Glomerular endothelial cell (primary cell): ENCODE results near the gene RAD23A. TPM values are rescaled to one million over a fixed set of nuclear protein-coding genes. Genes with fewer than 3 reads are reported as not detected.
A peak's percentile ranks its signal among the peaks of the same experiment; 100 is the strongest.
"Not testable (repeated sequence)": the region's sequence is repeated elsewhere in the genome, so short reads cannot be mapped to it uniquely, and the experiment has no call there.

Experiments used
- DNase-seq: peaks from one replicate; pipeline ENCODE4 v3.0.0-alpha.2; 2011; ENCODE audit warnings: low read depth, low spot score; ENCODE audit errors: extremely low read depth
- total RNA-seq: library from RNA; depleted of rRNA; stranded (reverse); fragments of >200 nt; gene quantifications from 2 replicates; pipeline ENCODE4 v1.2.3, GENCODE V29; 2015

RAD23A gene
- total RNA-seq, 1 donor from 2014 or later: 105 TPM

DNA sequence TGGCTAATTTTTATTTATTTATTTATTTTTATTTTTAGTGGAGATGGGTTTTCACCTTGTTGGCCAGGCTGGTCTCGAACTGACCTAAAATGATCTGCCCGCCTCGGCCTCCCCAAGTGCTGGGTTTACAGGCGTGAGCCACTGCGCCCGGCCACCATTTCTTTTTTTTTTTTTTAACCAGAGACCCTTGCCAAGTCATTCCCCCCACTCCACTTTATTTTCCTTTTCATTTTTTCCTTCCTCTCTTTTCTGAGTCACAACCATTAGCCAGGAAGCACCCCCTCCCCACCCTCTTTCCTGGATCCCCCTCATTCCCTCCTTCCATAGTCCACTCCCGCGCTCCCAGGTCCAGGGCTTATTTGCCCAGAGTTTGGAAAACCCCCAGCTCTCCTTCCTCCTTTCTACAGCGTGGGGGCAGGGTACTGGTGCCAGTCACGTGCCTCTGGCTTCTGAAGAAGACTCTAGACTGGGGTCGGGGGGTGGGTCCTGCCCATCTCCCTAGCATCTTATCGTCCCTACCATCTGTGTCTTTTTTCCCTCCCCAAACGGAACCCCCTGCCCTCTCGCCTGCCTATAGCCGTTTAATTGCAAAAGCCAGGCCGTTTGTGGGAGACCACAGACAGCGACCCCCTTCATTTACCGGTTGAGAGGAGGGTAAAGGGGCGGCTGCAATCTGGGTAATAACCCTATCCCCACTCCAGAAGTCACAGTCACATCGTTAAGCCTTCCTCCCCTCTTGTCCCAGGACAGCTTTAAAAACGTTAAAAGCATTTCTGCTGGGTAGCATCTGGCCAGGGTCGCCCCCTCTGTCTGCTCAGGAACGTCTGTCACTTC, 8.4 kb upstream of the RAD23A start:
- DNase-seq: no peak

DNA sequence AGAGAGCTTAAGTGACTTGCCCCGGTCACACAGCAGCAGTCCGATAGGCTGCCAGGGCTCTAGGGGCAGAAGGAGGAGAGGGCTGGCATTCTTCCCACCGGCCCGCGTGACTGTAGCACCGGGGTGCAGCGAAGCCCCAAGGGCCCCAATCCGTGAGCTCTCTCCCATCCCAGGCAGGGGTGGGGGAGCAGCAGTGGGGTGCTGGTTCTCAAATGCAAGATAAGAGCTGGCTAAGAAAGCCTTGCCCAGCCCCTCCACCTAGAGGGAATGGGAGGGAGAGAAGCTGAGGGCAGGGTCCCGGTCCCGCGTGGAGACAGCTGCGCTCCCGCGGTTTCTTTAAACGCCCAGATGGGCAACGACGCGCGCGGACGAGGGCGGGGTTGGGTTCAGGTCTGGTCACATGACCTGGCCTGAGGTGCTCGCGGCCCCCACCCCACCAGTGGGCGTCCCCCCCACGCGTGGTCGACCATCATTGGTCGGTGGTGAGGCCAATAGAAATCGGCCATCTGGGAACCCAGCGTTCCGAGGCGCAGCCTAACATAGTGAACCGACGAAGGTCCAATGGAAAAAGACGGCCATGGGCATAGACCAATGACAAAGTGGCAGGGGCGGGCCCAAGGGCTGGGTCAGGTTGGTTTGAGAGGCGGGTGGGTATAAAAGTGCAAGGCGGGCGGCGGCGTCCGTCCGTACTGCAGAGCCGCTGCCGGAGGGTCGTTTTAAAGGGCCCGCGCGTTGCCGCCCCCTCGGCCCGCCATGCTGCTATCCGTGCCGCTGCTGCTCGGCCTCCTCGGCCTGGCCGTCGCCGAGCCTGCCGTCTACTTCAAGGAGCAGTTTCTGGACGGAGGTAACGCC, 7.5 kb upstream of the RAD23A start, which contains the start of gene CALR:
Gene CALR, plus strand, starts transcription at position 683 of the 852 bp plus-strand sequence. Its CDS starts 71 bp downstream, at position 754.
- DNase-seq: peak; percentile 93

DNA sequence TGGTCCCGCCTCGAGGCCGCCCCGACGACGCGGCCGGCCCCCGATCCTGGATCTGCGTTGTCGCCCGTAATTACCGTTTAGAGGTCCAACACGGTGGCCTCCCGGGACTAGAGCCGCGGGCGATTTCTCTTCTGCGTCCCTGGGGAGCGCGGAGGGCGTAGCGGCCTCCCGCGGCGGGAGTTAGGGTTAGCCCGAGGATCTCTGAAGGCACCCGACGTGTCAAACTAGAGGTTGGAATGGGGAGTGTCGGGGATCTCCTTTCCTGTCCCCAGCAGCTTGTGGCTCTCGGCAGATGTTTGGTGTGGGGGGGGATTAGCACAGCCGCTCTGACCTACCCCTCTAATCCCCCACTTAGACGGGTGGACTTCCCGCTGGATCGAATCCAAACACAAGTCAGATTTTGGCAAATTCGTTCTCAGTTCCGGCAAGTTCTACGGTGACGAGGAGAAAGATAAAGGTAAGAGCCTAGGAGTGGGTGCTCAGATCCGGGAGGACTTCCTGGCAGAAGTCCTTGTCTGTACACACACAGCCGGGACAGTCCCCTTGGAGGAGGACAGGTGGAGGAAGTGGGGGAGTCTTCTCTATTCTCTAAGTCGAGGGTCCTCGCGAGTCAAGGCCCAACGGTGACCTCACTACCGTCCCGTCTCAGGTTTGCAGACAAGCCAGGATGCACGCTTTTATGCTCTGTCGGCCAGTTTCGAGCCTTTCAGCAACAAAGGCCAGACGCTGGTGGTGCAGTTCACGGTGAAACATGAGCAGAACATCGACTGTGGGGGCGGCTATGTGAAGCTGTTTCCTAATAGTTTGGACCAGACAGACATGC, 6.7 kb upstream of the RAD23A start:
- DNase-seq: no peak

DNA sequence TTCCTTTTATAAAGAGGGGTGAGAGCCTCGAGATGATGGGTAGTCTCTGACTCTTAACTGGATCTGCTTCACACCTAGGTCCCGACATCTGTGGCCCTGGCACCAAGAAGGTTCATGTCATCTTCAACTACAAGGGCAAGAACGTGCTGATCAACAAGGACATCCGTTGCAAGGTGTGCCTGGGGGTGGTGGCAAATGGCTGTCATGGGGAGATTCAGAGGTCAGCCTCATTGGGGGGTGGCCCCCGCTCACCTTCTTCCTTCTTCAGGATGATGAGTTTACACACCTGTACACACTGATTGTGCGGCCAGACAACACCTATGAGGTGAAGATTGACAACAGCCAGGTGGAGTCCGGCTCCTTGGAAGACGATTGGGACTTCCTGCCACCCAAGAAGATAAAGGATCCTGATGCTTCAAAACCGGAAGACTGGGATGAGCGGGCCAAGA, 5.7 kb upstream of the RAD23A start:
- no peak for DNase-seq

DNA sequence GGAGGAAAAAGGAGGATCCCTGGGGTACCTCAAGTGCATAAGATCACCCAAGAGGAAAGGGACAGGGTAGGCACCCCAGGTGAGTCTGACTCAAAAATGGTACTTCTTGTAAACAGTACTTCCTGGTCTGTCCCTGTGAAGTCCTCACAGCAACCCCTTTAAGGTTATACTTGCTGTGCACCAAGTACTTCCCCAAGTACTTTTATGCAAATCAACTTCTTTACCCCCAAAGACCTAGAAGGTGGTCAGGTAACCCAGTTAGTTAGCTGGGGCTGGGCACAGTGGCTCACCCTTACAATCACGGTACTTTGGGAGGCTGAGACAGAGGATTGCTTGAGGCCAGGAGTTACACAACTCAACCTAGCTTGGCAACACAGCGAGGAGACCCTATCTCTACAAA, 4.8 kb upstream of the RAD23A start:
- DNase-seq: no peak

DNA sequence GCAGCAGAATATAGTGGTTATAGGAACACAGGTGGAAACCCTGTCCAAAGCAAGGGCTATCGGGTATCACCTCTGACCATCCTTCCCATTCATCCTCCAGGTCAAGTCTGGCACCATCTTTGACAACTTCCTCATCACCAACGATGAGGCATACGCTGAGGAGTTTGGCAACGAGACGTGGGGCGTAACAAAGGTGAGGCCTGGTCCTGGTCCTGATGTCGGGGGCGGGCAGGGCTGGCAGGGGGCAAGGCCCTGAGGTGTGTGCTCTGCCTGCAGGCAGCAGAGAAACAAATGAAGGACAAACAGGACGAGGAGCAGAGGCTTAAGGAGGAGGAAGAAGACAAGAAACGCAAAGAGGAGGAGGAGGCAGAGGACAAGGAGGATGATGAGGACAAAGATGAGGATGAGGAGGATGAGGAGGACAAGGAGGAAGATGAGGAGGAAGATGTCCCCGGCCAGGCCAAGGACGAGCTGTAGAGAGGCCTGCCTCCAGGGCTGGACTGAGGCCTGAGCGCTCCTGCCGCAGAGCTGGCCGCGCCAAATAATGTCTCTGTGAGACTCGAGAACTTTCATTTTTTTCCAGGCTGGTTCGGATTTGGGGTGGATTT, 2.1 kb upstream of the RAD23A start:
- DNase-seq: no peak

DNA sequence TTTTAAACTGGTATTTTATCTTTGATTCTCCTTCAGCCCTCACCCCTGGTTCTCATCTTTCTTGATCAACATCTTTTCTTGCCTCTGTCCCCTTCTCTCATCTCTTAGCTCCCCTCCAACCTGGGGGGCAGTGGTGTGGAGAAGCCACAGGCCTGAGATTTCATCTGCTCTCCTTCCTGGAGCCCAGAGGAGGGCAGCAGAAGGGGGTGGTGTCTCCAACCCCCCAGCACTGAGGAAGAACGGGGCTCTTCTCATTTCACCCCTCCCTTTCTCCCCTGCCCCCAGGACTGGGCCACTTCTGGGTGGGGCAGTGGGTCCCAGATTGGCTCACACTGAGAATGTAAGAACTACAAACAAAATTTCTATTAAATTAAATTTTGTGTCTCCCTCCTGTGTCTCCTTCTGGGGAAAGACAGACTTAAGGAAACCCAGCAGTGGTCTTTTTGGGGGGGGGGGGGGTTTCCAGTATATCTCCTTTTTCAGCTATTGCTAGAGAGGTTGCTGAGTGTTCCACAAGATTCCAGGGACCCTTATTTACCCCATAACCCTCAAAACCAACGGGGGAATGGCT, 1.5 kb upstream of the RAD23A start:
- DNase-seq: no peak

DNA sequence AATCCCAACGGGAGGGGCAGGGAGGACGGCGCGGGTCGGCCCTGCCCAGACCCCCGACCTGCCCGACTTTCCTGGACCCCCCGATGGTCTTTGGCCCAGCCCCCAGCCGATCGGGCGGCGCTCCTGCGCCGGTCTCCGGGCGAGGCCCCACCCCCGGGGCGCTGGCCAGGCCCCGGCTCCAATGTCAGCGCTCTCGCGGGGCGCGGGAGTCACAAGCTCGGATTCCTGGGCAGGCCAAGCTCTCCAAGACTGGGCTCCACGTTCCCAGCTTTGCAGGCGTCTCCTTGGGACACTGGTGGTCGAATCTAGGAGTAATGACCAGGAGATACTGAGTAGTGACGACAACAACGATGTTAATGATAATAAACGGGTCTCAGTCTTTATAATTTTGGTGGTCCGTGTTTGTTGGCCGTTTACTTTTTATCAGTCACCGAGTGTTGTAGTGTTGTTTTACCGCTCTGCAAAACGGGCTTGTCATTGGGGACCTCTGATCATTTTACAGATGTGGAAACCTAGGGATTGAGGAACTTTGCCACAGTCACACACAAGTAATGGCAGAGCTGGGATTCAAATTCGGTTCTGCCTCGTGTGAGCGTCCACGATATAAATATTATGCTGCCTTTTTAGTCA, 545 bp downstream of the RAD23A start:
- DNase-seq: no peak

DNA sequence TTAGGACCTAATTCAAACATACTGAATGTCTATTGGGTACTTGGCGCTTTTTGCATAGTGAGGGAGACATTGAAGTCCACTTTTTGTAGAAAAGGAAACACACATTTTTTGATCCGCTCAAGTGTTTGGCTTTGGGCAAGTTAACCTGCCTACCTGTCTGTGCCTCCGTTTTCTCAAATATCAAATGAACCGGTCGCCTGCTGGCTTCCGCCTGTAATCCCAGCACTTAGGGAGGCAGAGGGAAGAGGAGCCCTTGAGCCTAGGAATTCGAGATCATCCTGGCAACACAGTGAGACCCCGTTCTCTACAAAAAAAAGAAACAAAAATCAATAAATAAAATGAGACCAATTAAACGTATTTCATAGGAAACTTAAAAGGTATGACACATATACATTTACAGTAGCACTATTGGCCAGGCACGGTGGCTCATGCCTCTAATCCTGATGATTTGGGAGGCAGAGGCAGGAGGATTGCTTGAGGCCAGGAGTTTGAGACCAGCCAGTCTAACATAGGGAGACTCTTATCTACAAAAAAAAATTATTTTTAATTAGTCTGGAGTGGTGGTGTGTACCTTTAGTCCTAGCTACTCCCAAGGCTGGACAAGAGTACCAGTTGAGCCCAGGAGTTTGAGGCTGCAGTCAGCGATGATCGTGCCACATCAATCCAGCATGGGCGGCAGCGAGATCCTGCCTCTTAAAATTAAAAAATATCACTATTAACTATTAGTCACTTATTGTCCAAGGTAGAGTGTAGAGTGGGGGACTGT, 1.3 kb downstream of the RAD23A start:
- no peak for DNase-seq

DNA sequence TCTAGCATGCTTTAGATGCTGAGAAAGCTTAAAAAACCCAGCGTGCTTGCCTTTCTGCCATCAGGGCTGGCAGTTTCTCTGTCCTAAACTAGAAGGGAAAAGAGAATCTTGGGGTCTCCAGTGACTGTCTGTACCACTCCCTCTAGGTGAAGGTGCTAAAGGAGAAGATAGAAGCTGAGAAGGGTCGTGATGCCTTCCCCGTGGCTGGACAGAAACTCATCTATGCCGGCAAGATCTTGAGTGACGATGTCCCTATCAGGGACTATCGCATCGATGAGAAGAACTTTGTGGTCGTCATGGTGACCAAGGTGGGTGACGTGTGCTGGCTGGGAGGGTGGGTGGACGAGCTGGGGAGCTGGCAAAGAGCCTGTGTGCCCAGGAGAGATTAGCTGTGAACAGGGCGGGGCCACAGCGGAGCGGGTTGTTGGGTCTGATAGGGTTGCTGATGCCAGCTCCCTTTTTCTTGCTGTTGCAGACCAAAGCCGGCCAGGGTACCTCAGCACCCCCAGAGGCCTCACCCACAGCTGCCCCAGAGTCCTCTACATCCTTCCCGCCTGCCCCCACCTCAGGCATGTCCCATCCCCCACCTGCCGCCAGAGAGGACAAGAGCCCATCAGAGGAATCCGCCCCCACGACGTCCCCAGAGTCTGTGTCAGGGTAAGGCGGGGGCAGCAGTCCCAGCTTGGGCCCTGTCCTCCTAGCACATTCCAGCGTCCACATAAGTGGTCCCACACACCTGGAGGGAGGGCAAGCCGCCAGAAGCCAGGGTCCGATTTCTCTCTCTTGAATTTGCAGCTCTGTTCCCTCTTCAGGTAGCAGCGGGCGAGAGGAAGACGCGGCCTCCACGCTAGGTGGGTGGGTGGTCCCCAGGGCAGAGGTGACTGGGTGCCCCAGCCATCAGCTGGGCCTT, 2.3 kb downstream of the RAD23A start:
- no peak for DNase-seq

DNA sequence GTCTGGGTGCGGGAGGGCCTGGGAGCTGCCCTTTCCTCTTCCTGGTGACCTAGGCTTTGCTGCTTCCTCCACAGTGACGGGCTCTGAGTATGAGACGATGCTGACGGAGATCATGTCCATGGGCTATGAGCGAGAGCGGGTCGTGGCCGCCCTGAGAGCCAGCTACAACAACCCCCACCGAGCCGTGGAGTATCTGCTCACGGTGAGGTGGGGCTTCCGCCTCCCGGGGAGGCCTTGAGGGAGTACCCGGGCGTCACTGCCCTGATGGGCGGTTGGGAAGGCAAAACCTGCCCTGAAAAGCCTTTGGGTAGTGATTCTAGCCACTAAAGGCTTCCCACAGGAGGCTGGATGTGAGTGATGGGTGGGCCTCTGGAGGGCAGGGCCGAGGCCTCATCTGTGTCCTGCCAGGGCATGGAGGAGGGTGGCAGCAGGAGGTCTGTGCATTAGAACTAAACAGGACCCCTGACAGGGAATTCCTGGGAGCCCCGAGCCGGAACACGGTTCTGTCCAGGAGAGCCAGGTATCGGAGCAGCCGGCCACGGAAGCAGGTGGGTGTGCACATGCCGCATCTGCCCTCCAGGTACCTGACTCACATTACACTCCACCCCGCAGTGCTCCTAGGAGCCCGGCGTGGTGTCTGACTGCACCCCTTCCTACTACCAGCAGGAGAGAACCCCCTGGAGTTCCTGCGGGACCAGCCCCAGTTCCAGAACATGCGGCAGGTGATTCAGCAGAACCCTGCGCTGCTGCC, 3.1 kb downstream of the RAD23A start:
- no peak for DNase-seq

DNA sequence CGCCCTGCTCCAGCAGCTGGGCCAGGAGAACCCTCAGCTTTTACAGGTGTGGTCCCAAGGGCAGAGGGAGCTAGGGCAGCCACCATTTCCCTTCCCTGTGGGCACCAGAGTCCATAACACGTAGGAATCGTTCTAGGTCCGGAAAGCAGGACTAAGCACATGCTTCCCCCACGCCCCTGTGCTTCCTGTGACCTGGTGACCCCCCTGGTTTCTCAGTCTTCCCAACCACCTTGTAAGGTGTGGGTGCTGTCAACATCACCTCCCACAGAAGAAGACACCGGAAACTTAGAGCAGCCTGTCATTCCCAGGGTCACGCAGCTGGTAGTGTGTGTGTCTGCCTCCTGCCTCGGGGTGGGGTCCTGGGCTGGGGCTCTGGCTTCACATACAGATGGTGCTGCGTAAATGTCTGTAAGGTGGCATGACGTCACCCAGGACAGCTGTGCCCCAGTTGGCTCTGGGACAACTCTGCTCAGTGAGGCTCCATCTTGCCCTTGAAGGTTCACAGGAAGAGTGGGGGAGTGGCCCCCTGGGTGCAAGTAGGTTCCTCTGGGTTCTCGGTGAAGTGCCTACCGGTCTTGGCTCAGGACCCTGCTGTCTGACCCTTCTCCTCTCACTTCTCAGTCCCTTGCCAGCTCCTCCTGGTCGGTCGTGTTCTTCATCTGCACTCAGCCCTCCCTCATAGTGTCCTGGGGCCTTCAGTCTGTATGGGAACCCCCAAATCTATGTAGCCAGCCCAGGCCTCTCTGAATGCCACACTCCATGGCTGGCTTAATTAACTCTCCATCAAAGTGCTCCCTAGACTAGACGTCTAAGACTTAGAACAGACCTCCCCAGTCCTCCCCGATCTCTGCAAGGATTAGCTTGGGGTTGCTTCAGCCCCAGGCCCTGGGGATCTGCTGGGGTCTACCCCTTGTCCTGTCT, 4.0 kb downstream of the RAD23A start:
- no peak for DNase-seq

DNA sequence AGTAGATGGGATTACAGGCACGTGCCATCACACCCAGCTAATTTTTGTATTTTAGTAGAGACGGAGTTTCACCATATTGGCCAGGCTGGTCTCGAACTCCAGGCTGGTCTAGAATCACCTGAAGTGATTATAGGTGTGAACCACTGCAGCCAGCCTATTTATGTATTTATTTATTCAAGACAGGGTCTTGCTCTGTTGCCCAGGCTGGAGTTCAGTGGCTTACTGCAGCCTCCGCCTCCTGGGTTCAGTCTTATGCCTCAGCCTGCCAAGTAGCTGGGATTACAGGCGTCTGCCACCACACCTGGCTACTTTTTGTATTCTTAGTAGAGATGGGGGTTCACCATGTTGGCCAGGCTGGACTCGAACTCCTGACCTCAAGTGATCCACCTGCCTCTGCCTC, 6.4 kb downstream of the RAD23A start:
- not testable (repeated sequence) for DNase-seq

DNA sequence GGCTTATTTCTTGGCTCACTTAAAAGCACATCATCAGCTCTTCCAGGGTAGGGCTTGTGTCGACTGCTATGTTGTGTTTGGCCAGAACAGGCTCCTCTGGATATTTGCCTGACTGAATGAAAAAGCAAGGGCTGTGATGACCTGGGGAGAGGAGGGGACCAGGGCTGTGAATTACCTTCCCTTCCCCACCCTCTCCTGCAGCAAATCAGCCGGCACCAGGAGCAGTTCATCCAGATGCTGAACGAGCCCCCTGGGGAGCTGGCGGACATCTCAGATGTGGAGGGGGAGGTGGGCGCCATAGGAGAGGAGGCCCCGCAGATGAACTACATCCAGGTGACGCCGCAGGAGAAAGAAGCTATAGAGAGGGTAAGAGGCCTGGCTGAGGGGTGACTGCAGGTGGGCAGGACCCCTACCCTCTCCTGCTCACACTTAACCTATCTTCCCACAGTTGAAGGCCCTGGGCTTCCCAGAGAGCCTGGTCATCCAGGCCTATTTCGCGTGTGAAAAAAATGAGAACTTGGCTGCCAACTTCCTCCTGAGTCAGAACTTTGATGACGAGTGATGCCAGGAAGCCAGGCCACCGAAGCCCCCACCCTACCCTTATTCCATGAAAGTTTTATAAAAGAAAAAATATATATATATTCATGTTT, 7.0 kb downstream of the RAD23A start:
- DNase-seq: peak; percentile 66

DNA sequence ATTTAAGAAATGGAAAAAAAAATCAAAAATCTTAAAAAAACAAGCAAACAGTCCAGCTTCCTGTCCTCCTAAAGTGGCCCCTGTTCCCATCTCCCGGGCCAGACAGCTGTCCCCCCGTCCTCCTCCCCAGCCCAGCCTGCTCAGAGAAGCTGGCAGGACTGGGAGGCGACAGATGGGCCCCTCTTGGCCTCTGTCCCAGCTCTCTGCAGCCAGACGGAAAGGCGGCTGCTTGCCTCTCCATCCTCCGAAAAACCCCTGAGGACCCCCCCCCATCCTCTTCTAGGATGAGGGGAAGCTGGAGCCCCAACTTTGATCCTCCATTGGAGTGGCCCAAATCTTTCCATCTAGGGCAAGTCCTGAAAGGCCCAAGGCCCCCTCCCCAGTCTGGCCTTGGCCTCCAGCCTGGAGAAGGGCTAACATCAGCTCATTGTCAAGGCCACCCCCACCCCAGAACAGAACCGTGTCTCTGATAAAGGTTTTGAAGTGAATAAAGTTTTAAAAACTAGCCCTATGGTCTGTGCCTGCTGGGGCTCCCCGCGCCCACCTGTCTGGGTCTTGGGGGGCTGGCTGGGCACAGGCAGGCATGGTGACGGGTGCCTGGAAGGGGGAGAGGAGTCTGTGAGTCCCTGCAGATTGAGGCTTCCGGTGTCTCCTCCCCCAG, 7.6 kb downstream of the RAD23A start:
- DNase-seq: no peak
